Measurements from ENCODE around the gene DBX2.
"Not testable (repeated sequence)": the region's sequence is repeated elsewhere in the genome, so short reads cannot be mapped to it uniquely, and the experiment has no call there.

Gene DBX2

GRCh38 chr12:45050751-45051571 lies at the start of gene DBX2:
Gene DBX2, minus strand, starts transcription at chr12:45051099. Its CDS starts 172 bp downstream, at chr12:45050927.
- DNase-seq: no peak

- DNase-seq: no peak
These were observed 47.9 kb upstream of the DBX2 start for GRCh38 chr12:45098766-45099165.

GRCh38 chr12:45095417-45095816 lies 44.5 kb upstream of the DBX2 start:
- not testable (repeated sequence) for DNase-seq

- DNase-seq: no peak
These were observed 42.2 kb upstream of the DBX2 start for GRCh38 chr12:45093051-45093450.

DNA sequence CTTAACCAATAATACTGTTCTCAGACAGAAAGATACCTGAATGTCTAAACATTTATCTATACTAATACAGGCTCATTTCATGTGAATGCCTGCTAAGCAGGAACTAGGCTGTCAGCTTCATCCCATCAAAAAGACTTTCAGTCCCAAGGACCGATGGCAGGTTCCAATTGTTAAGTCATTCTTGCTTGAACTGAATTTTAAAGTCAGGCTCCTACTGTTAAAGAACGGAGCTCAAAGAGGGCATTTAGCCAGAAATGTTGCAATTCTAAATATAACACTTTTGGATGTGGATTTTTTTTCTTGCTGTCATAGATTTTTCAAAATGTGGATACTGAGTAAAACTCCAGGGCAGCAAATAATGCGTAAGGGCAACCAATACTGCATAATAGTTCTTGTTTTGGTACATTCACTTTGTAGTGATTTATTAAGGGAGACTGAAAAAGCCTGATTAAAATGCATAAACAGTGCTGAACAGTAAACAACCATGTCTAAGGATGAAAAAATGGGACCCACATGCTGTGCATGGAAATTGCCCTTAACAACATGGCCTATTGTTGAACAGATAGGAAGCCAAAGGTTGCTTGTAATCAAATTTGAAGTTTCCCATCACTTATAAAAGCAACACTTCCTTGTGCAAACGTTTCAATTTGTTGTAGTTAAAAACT lies 38.6 kb upstream of the DBX2 start:
- DNase-seq: no peak

- no peak for DNase-seq
These were observed 37.7 kb upstream of the DBX2 start for GRCh38 chr12:45088608-45089007.

DNA sequence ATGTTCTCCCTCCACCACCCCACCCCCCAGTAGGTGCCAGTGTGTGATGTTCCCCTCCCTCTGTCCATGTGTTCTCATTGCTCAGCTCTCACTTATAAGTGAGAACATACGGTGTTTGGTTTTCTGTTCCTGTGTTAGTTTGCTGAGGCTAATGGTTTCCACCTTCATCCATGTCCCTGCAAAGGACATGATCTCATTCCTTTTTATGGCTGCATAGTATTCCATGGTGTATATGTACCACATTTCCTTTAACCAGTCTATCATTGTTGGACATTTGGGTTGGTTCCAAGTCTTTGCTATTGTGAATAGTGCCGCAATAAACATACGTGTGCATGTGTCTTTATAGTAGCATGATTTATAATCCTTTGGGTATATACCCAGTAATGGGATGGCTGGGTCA lies 33.3 kb upstream of the DBX2 start:
- not testable (repeated sequence) for DNase-seq

GRCh38 chr12:45077251-45077650 lies 26.4 kb upstream of the DBX2 start:
- DNase-seq: no peak

GRCh38 chr12:45076417-45077026 lies 25.6 kb upstream of the DBX2 start:
- DNase-seq: no peak

- DNase-seq: no peak
These were observed 24.8 kb upstream of the DBX2 start for GRCh38 chr12:45075587-45076282.

- DNase-seq: no peak
These were observed 14.3 kb upstream of the DBX2 start for GRCh38 chr12:45065125-45065626.

DNA sequence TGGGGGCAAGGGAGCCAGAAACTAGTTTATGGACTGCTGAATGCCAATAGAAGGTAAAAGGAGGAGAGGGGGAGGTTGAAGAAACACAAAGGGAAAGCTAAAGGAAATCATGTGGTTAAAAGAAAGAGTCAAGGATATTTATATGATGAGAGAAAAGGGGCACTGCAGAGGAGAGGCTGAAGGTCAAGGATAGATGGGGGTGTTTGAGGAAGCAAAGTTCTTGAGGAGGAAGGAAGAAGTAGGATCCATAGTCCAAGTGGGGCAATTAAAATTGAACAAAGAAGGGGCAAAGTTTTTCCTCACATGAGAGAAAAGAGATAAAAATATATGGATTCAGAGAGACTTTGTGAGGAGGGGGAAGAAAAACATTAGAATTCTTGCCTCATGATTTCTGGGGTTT lies 10.1 kb upstream of the DBX2 start:
- no peak for DNase-seq

DNA sequence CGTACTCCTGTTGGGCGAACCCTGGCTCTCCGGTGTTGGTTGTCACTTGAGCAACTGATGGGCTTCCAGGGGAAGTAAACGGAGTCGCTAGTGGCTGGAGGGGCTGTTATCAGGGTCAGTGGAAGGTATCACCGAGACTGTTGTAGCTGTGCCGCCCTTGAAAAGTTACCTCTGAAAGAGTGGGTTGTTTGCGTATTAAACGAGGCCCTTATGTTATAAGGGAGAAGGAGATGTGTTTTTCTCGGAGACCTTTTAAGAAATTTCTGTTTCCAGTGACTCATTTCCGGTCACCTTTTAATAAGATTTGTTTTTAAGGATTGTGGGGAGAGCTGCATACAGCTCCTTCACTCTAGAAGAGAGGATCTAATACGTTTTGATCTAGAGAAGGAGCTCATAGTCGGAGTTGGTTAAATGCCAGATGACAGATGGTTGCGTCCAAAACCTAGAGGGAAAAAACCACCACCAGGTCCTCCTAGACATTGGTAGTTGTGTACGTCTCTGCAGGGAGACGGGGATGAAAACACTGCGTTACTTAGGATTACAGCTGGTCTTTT lies 750 bp upstream of the DBX2 start:
- no peak for DNase-seq

- DNase-seq: no peak
These were observed 768 bp downstream of the DBX2 start for GRCh38 chr12:45049912-45050750.

- no peak for DNase-seq
These were observed 8.3 kb downstream of the DBX2 start for GRCh38 chr12:45042599-45042998.

DNA sequence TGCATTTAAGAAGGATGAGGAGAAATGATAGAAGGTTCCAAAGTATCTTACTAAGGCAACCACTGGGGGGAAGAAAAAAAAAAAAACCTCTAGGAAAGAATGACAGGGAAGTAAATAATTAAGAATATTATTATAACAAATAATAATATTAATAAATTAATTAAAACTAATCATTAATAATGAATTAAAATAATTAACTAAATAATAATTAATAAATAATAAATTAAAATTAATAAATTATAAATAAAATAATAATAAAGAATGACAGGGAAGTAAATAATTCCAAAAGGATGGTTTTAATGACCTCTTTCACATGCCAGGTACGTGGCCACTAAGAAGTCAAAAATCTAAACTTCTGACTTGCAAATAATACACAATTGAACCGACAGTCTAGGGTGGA lies 9.9 kb downstream of the DBX2 start:
- no peak for DNase-seq

GRCh38 chr12:45039757-45040156 lies 11.1 kb downstream of the DBX2 start:
- no peak for DNase-seq

DNA sequence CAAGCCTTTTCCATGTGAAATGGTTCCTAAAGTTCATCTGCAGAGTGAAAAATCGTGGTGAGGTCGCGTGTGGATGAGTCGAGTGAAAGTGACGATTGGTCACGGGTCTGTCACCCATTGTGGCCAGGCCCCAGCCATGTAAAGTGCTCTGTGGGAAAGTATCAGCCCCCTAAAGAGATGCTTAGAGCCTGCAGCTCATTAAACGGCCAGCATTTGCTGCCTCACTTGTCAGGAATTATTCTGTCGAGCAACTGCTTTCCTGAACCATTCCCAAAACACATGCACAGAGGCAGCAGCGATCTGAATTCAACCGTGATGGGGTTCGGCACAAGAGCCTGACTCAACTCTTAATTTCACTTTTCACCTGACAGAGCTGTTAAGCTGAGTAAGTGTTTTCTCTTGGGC lies 16.0 kb downstream of the DBX2 start:
- no peak for DNase-seq

DNA sequence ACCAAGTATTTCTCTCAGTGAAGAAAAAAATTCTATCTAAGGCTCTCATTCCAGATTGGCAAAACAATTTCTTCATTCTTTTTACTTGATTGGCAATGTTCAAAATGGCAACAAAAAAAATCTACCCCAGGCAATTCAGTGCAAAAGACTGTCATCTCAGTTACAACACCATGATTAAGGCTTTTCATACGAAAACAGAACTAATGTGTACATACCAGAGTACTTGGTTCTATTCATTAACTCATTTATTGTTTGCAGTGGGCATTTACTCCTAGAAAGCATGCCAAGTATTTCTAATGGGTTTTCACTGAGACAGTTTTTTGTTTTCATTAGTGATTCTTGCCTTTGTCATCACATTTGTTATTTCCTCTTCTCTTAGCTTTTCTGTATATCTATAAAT lies 33.0 kb downstream of the DBX2 start:
- no peak for DNase-seq

DNA sequence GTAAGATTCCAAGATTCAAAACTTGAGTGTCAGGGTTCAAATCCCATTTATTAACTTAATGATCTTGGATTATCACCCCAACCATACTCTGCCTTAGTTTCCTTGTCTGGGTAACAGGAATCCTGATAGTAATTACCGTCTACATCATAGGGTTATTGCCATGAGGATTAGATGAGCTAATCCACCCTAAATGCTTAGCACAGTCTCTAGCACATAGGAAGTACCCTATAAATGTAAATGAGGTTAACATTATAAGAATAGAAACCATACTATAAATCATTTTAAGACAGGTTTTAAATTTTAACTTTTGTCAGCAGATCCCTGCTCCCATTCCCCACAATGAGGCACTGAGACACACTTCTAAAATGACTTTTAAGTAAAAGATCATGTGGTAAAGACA lies 36.5 kb downstream of the DBX2 start:
- DNase-seq: no peak

- DNase-seq: no peak
These were observed 38.1 kb downstream of the DBX2 start for GRCh38 chr12:45012749-45013148.

DNA sequence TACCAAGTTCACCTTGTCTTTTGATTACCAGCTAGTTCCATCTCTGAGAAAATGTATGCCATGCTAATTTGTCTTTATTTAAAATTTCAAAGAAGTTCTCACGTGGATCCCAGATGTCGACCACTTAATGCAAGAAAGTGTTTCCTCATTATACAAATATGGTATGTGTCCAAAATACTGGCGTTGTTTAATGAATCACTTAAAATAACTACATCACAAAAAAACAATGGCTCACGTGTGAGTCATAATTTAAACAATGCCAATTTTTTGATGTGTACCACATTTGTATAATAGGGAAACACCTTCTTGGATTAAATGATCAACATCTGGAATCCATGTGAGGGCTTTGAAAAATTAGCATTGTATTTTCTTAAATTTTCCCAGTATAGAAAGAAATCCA lies 40.8 kb downstream of the DBX2 start:
- DNase-seq: no peak
